ENCODE results near the gene SHLD2. TPM values are rescaled to one million over a fixed set of nuclear protein-coding genes. Genes with fewer than 3 reads are reported as not detected.
"Not testable (repeated sequence)": the region's sequence is repeated elsewhere in the genome, so short reads cannot be mapped to it uniquely, and the experiment has no call there.

The SHLD2 gene
- polyA plus RNA-seq, 3 donors from 2014 or later = 16.7 to 19.5 (median 18.5) TPM

- not testable (repeated sequence) for H3K27ac Mint-ChIP-seq; H3K4me3 Mint-ChIP-seq; H3K4me1 Mint-ChIP-seq; DNase-seq; H3K27me3 Mint-ChIP-seq (ENCODE audit: low read depth in 3 of 3); H3K36me3 Mint-ChIP-seq; H3K9me3 Mint-ChIP-seq
Observed at GRCh38 chr10:87142230-87143108, 47.5 kb downstream of the SHLD2 start.

- DNase-seq, H3K4me1 Mint-ChIP-seq: not testable (repeated sequence)
- H3K27ac Mint-ChIP-seq = peak overlapping the region in 1 of 6 donors; percentile 7
Observed at GRCh38 chr10:87143109-87143418, 48.1 kb downstream of the SHLD2 start.

GRCh38 chr10:87145598-87145997 lies 50.6 kb downstream of the SHLD2 start:
- not testable (repeated sequence) for H3K9me3 Mint-ChIP-seq; H3K4me3 Mint-ChIP-seq; H3K36me3 Mint-ChIP-seq; H3K27me3 Mint-ChIP-seq (ENCODE audit: low read depth in 3 of 3); H3K4me1 Mint-ChIP-seq; H3K27ac Mint-ChIP-seq; DNase-seq

More at GRCh38 chr10:87143109-87143418, 48.1 kb downstream of the SHLD2 start:
- not testable (repeated sequence) for H3K9me3 Mint-ChIP-seq; H3K36me3 Mint-ChIP-seq; H3K27me3 Mint-ChIP-seq (ENCODE audit: low read depth in 3 of 3); H3K4me3 Mint-ChIP-seq

- not testable (repeated sequence) for H3K4me3 Mint-ChIP-seq; H3K4me1 Mint-ChIP-seq; H3K27ac Mint-ChIP-seq; H3K27me3 Mint-ChIP-seq (ENCODE audit: low read depth in 3 of 3); H3K9me3 Mint-ChIP-seq; H3K36me3 Mint-ChIP-seq
- DNase-seq = peak in 1 of 3 donors; percentile 5
Observed at GRCh38 chr10:87149020-87149609, 54.1 kb downstream of the SHLD2 start.

GRCh38 chr10:87151516-87151915 lies 56.5 kb downstream of the SHLD2 start:
- not testable (repeated sequence) for H3K9me3 Mint-ChIP-seq; H3K27me3 Mint-ChIP-seq (ENCODE audit: low read depth in 3 of 3); H3K4me3 Mint-ChIP-seq; H3K36me3 Mint-ChIP-seq; H3K27ac Mint-ChIP-seq; H3K4me1 Mint-ChIP-seq; DNase-seq

- DNase-seq; H3K4me1 Mint-ChIP-seq; H3K4me3 Mint-ChIP-seq; H3K27ac Mint-ChIP-seq; H3K36me3 Mint-ChIP-seq; H3K9me3 Mint-ChIP-seq; H3K27me3 Mint-ChIP-seq (ENCODE audit: low read depth in 3 of 3): not testable (repeated sequence)
Observed at GRCh38 chr10:87156841-87157240, 61.8 kb downstream of the SHLD2 start.

GRCh38 chr10:87157821-87158220 lies 62.8 kb downstream of the SHLD2 start:
- H3K4me3 Mint-ChIP-seq; DNase-seq; H3K27ac Mint-ChIP-seq; H3K4me1 Mint-ChIP-seq; H3K9me3 Mint-ChIP-seq; H3K36me3 Mint-ChIP-seq; H3K27me3 Mint-ChIP-seq (ENCODE audit: low read depth in 3 of 3): not testable (repeated sequence)

- H3K9me3 Mint-ChIP-seq; H3K36me3 Mint-ChIP-seq; H3K27ac Mint-ChIP-seq; H3K4me1 Mint-ChIP-seq; H3K4me3 Mint-ChIP-seq; DNase-seq; H3K27me3 Mint-ChIP-seq (ENCODE audit: low read depth in 3 of 3): not testable (repeated sequence)
Observed at GRCh38 chr10:87162703-87163293, 67.8 kb downstream of the SHLD2 start.

- not testable (repeated sequence) for H3K36me3 Mint-ChIP-seq; H3K27ac Mint-ChIP-seq; DNase-seq; H3K27me3 Mint-ChIP-seq (ENCODE audit: low read depth in 3 of 3); H3K9me3 Mint-ChIP-seq; H3K4me1 Mint-ChIP-seq; H3K4me3 Mint-ChIP-seq
Observed at GRCh38 chr10:87163414-87163813, 68.4 kb downstream of the SHLD2 start.

GRCh38 chr10:87169857-87170256 lies 74.9 kb downstream of the SHLD2 start:
- H3K9me3 Mint-ChIP-seq; H3K27ac Mint-ChIP-seq; H3K4me3 Mint-ChIP-seq; H3K27me3 Mint-ChIP-seq (ENCODE audit: low read depth in 3 of 3); DNase-seq; H3K4me1 Mint-ChIP-seq: not testable (repeated sequence)
- H3K36me3 Mint-ChIP-seq = peaks cover 3 to 12% (median 4%) of the 10 kb centered on the region in 3 donors

GRCh38 chr10:87170705-87171104 lies 75.7 kb downstream of the SHLD2 start:
- not testable (repeated sequence) for H3K27ac Mint-ChIP-seq; H3K4me3 Mint-ChIP-seq; DNase-seq; H3K4me1 Mint-ChIP-seq; H3K9me3 Mint-ChIP-seq; H3K27me3 Mint-ChIP-seq (ENCODE audit: low read depth in 3 of 3)
- peaks cover 3 to 12% (median 4%) of the 10 kb centered on the region in 3 donors for H3K36me3 Mint-ChIP-seq

GRCh38 chr10:87171670-87172069 lies 76.7 kb downstream of the SHLD2 start:
- not testable (repeated sequence) for H3K27ac Mint-ChIP-seq; H3K4me1 Mint-ChIP-seq; DNase-seq; H3K27me3 Mint-ChIP-seq (ENCODE audit: low read depth in 3 of 3); H3K9me3 Mint-ChIP-seq; H3K4me3 Mint-ChIP-seq
- H3K36me3 Mint-ChIP-seq = peaks cover 3 to 11% (median 4%) of the 10 kb centered on the region in 3 donors

GRCh38 chr10:87172178-87172577 lies 77.2 kb downstream of the SHLD2 start:
- not testable (repeated sequence) for H3K9me3 Mint-ChIP-seq; H3K4me1 Mint-ChIP-seq; H3K27me3 Mint-ChIP-seq (ENCODE audit: low read depth in 3 of 3); DNase-seq; H3K27ac Mint-ChIP-seq; H3K36me3 Mint-ChIP-seq; H3K4me3 Mint-ChIP-seq

- H3K9me3 Mint-ChIP-seq; H3K4me3 Mint-ChIP-seq; DNase-seq; H3K36me3 Mint-ChIP-seq; H3K4me1 Mint-ChIP-seq; H3K27ac Mint-ChIP-seq; H3K27me3 Mint-ChIP-seq (ENCODE audit: low read depth in 3 of 3): not testable (repeated sequence)
Observed at GRCh38 chr10:87177587-87177986, 82.6 kb downstream of the SHLD2 start.

GRCh38 chr10:87184421-87184820 lies 89.4 kb downstream of the SHLD2 start:
- H3K27ac Mint-ChIP-seq = peak overlapping the region in 1 of 6 donors; percentile 9
- H3K4me3 Mint-ChIP-seq; H3K27me3 Mint-ChIP-seq (ENCODE audit: low read depth in 3 of 3); H3K9me3 Mint-ChIP-seq; H3K4me1 Mint-ChIP-seq; DNase-seq: not testable (repeated sequence)
- H3K36me3 Mint-ChIP-seq = peaks cover 31 to 44% (median 40%) of the 10 kb centered on the region in 3 donors

All from immature natural killer cell (primary cell).